Fibroblast of skin of left quadriceps (primary cell): ENCODE measurements around the gene ZNF750.
"Not testable (repeated sequence)": the region's sequence is repeated elsewhere in the genome, so short reads cannot be mapped to it uniquely, and the experiment has no call there.

Experiments
- DNase-seq, 2 experiments: peaks; one replicate each; pipeline ENCODE4 v3.0.0-alpha.2; 2013; ENCODE audit warnings: low read depth in 2 of 2

Gene ZNF750

DNA sequence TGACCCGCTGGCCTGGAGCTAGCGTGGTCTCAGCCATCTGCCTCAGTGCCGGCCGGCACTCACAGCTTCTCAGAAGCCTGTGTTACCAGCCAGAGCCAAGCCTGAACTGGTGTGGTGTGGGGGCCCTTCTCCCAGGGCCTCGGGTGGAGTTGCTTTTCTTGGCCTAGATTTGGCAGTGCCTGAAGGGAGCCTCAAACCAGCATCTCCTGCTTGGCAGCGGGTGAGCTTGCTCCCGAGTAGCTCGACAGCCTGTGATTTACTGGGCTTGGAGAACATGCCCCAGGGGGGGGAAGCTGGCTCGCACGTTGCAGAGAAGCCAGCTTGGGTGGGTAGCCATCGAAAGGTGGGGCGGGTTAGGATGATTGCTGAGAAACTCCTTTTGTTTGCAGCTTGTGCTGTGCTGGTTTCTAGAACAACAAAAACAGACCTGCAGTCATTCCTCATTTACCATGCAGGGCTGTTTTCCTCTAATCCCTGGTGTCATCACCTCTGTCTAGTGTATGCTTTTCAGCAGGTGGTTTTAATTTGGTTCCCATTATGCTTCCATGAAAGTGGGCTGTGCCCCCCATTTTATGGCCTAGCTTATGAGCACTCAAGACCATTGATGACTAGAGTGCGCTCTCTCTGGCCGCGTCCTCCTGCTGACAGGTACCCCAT, 45.7 kb downstream of the ZNF750 start:
- DNase-seq, result peak; percentile 49 to 52

DNA sequence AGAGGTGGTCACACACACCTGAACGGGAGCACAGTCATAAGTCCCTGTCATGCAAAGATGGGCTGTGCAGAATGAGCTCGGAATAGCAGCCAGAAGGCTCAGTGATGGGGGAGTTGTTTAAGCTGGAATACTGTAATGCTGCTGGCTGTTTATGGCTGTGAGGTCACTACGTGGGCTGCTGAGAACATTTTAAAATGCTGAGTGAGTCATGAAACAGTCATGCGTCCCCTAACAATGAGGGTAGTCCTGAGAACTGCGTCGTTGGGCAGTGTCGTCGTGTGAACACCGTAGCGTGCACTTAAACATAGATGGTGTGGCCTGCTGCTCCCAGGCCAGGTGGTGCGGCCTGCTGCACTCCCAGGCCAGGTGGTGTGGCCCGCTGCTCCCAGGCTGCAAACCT, 48.3 kb downstream of the ZNF750 start:
- peak in 1 of 2 experiments; percentile 39 for DNase-seq

- no peak for DNase-seq
These were observed 49.4 kb downstream of the ZNF750 start for GRCh38 chr17:82790391-82790790.

DNA sequence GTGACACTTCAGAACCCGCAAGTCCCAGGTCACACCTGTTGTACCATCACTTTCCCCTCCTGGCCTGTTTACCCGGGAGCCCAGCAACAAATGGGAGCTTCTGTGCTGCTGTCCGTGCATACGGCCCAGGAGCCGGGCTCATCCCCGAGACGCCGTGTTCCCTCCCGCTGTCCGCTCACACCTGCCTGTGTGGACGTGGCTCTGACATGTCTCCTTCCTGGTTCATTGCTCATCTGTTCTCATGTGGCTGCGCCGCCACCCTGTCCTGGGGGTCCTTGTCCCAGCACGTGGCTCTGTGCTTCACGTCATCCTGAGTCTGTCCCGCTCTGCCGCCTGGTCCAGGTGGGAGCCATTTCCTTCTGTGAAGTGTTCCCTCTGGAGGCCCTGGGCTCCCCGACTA, 50.0 kb downstream of the ZNF750 start:
- DNase-seq, result no peak

- no peak for DNase-seq
These were observed 50.7 kb downstream of the ZNF750 start for GRCh38 chr17:82789051-82789592.

- no peak for DNase-seq
These were observed 51.4 kb downstream of the ZNF750 start for GRCh38 chr17:82788206-82789001.

DNA sequence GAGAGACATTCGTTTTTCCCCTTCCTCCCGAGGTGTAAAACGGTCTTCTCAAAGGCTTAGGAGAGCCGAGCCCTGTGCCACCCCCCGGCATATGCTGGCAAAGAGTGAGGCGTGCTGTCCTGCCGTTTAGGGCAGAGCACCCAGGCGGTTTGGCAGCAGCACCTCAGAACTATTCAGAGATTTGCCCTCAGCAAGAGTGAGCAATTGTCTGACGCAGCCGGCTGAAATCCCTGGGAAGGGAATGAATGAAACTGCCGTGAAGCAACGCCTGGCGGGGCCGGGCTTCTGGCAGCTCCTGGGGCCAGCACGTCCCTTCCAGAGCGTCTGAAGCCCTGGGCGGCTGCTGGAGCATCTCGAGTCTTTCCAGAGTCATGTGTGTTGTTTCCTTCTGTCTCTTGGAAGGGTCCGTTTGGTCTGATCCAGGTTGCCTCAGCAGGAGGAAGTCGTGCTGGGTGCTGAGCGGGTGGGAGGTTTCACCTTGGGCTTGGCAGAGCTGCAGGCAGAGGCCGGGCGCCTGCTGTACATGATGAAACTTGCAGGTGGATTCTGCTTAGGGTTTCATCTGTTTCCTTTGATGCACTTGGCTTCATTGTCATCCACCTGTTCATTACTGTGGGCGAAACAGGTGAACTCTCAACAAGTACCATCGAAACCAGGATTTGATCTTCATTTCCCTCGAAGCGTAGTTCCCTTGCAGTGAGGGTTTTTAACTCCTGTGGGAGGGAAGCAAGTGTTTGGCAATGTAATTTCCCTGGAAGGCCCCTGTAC, 52.6 kb downstream of the ZNF750 start:
- no peak for DNase-seq

GRCh38 chr17:82786427-82786826, 53.4 kb downstream of the ZNF750 start:
- DNase-seq, result no peak

- not testable (repeated sequence) for DNase-seq
These were observed 54.2 kb downstream of the ZNF750 start for GRCh38 chr17:82785581-82785980.

GRCh38 chr17:82783498-82783897, 56.3 kb downstream of the ZNF750 start:
- no peak for DNase-seq

- DNase-seq, result no peak
These were observed 57.1 kb downstream of the ZNF750 start for GRCh38 chr17:82782657-82783207.

- peak in 1 of 2 experiments; percentile 46 for DNase-seq
These were observed 57.9 kb downstream of the ZNF750 start for GRCh38 chr17:82781894-82782274.

DNA sequence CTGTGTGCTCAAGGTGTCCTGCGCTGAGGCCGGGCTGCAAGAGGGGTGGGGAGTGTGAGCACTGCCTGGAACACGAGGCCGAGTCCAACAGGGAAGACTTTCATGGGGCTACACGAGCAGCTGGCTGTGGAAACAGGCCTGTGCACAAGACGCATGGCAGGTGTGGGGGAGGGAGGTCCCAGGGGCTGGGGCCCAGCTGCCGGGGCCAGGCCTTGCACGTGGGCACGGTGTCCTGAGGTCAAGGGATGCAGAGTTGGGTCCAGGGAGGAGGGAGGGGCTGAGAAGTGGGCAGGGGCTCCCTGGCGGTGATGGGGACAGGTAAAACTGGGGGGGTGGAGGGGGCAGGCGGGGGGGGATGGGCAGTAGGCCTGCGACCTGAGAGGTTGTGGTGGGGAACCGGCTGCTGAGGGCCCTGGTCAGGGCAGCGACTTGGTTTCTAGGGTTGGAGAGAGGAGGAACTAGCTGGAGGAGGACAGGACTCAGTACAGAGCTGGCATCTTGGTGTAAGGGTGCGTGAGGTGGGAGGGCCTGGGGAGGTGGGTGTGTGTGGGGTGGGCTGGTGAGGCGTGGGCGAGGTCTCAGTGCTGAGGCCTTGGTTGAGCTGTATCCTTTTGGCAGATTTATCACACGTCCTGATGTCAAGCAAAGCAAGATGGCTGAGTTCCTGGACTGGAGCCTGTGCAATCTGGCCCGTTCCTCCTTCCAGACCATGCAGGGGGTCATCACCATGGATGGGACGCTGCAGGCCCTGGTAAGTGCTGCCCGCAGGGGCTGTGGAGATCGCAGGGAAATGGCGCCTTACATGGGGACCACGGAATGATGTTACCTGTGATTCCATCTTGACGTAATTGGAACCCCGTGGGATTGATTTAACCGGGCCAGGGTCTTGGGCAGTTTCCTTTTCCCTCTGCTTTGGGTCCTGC, 58.6 kb downstream of the ZNF750 start:
- DNase-seq, result no peak

DNA sequence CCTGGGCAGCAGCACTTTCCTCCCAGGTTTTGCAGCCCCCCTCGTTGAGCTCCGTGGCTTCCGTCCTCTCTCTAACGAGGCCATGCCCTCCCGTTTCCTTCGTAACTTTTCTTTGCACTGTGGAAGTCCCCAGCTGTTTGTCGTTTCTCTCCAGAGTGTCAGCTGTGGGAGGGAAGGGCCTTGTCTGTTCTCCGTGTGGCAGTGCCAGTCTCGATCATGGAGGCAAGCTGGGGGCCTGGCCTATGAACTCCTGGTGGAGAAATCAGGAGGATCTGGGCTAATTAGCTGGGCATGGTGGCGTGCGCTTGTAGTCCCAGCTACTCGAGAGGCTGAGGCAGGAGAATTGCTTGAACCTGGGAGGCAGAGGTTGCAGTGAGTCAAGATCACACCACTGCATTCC, 59.6 kb downstream of the ZNF750 start:
- DNase-seq, result no peak

DNA sequence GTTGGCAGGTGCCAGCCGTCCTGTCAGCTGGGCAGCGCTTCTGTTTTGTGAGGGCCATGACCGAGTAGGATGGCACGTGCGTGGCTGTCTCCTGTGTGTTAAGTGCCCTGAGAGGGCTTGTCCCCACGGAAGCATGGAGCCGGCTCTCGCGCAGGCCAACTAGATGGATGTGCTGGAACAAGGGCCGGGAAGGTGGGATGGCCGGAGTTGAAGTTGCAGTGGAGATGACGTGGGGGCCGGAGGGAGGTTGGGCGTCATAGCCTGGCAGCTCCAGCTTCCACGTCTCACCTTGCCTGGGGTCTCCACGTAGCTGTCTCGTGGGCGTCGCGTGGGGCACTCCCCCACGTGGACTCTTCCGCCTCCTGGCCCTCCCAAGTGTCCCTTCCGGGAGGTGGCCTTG, 60.3 kb downstream of the ZNF750 start:
- DNase-seq, result no peak
